Sigmoid colon (tissue), 7 donors: Measurements from ENCODE around the gene NIM1K. TPM values are rescaled to one million over a fixed set of nuclear protein-coding genes. Genes with fewer than 3 reads are reported as not detected.

Experiments used
- DNase-seq: peaks from one replicate; pipeline ENCODE4 v3.0.0-alpha.2; 2019
- H3K27ac ChIP-seq, 4 donors: fragments of 200-600 bp; sonication (generic); one replicate each; pipeline ENCODE4 v1.5.1; 2016 to 2019; ENCODE audit warnings: mild to moderate bottlenecking in 1 of 4
- H3K27me3 ChIP-seq, 3 donors: fragments of 200-600 bp; sonication (generic); one replicate each; pipeline ENCODE4 v1.5.1; 2019; ENCODE audit warnings: mild to moderate bottlenecking in 1 of 3
- H3K36me3 ChIP-seq, 4 donors: fragments of 200-600 bp; sonication (generic); one replicate each; pipeline ENCODE4 v1.5.1; 2016 to 2019
- H3K4me1 ChIP-seq, 4 donors: fragments of 200-600 bp; sonication (generic); one replicate each; pipeline ENCODE4 v1.5.1; 2017 to 2019
- H3K4me3 ChIP-seq, 4 donors: fragments of 200-600 bp; sonication (generic); one replicate each; pipeline ENCODE4 v1.5.1; 2017 to 2019; ENCODE audit warnings: mild to moderate bottlenecking in 2 of 4, moderate library complexity in 1 of 4
- H3K9me3 ChIP-seq, 4 donors: fragments of 200-600 bp in 3 of 4; sonication (generic) in 3 of 4; one replicate each; pipeline versions ENCODE4 v1.5.1 to v1.6.1; 2013 to 2019
- EP300 ChIP-seq, 4 donors: sonication (generic); formaldehyde crosslinking; IDR thresholded peaks; one replicate each; pipeline ENCODE4 v1.6.1; 2017; ENCODE audit warnings: antibody characterized with exemption in 4 of 4
- POLR2A ChIP-seq, 2 donors: fragments of 450-650 bp; IDR thresholded peaks; one replicate each; pipeline ENCODE4 v1.6.1; 2016; ENCODE audit warnings: antibody characterized with exemption in 2 of 2, mild to moderate bottlenecking in 2 of 2, moderate library complexity in 2 of 2
- POLR2AphosphoS5 ChIP-seq, 4 donors: sonication (generic); formaldehyde crosslinking; IDR thresholded peaks; one replicate each; pipeline ENCODE4 v1.6.1; 2017; ENCODE audit warnings: antibody characterized with exemption in 4 of 4
- WGBS, 2 donors: extraction: QIAGEN DNeasy Blood & Tissue Kit; methylation state at CpG; one replicate each; pipeline ENCODE4 v1.1.7; 2013; 5-methylcytosine and 5-hydroxymethylcytosine counted together
- intact Hi-C: fragments of 100-400 bp; cut with DNase I; formaldehyde crosslinking; loops from one replicate; pipeline ENCODE4 v1.15.1; 2023
- polyA plus RNA-seq, 3 donors: library from polyadenylated mRNA; stranded (reverse); fragments of 200-250 nt; gene quantifications; one replicate each; pipeline ENCODE4 v1.2.3, GENCODE V29; 2013
- total RNA-seq, 4 donors: library from RNA; depleted of rRNA; stranded (reverse); fragments of >200 nt; gene quantifications; one replicate each; pipeline ENCODE4 v1.1.0, GENCODE V29; 2016
- TF ChIP-seq, protein P1 (sequence below), 4 experiments: fragments of 450-650 bp in 3 of 4; fragments of 200-600 bp in 1 of 4; IDR thresholded peaks; one replicate each; pipeline ENCODE4 v1.5.1; 2016 to 2019; ENCODE audit warnings: antibody characterized with exemption in 4 of 4, mild to moderate bottlenecking in 3 of 4, moderate library complexity in 2 of 4
- donor health status: healthy with polysubstance abuse.
- donor health status: Bipolar disorder and iron deficiency.
- donor health status: healthy.

Gene NIM1K
- total and polyA plus RNA-seq, 7 donors, result 0.28 to 3.6 (median 0.68) TPM; not detected in 2

DNA sequence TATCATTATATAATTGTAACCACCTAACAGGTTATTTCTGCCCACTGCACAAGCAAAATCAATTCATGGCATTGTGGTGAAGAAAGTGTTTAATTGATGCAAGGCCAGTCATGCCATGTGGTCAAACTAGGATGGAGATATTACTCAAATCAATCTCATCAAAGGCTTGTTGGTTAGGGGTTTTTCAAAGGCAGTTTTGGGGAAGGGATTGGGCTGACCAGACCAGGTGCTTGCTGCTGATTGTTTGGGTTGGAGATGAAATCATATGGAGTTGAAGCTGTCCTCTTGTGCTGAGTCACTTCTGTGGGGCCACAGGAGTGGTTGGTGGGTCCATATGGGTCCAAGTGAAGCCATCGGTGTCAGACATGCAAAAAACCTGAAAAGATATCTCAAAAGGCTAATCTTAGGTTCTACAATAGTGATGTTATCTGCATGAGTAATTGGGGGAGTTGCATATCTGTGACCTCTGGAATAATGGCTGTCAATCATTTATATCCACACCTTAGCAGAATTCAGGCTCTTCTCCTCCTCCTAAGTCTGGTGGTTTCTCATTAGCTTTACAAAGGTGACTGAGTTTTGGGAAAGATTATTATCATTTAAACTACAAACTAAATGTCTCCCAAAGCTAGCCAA, 76.3 kb downstream of the NIM1K start:
- TF ChIP-seq POLR2A (IDR thresholded peaks at IDR 0.05) (no peak), POLR2AphosphoS5 (IDR thresholded peaks at IDR 0.05) (no peak), EP300 (IDR thresholded peaks at IDR 0.05) (no peak)
- TF ChIP-seq, protein P1, sequence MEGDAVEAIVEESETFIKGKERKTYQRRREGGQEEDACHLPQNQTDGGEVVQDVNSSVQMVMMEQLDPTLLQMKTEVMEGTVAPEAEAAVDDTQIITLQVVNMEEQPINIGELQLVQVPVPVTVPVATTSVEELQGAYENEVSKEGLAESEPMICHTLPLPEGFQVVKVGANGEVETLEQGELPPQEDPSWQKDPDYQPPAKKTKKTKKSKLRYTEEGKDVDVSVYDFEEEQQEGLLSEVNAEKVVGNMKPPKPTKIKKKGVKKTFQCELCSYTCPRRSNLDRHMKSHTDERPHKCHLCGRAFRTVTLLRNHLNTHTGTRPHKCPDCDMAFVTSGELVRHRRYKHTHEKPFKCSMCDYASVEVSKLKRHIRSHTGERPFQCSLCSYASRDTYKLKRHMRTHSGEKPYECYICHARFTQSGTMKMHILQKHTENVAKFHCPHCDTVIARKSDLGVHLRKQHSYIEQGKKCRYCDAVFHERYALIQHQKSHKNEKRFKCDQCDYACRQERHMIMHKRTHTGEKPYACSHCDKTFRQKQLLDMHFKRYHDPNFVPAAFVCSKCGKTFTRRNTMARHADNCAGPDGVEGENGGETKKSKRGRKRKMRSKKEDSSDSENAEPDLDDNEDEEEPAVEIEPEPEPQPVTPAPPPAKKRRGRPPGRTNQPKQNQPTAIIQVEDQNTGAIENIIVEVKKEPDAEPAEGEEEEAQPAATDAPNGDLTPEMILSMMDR (IDR thresholded peaks at IDR 0.05), result no peak
- Histone ChIP-seq H3K36me3 (no peaks in the 10 kb centered on the region), H3K9me3 (peaks cover 0 to 3% (median 0%) of the 10 kb centered on the region in 4 donors), H3K27me3 (no peaks in the 10 kb centered on the region), H3K27ac (no peak overlapping the region), H3K4me1 (no peaks in the 10 kb centered on the region), H3K4me3 (no peak overlapping the region)
- DNase-seq, result no peak
- intact Hi-C loops, result no loop called here
- WGBS, 2 donors, result 89 to 96% methylated on average over 1 of the region's 1 CpG

DNA sequence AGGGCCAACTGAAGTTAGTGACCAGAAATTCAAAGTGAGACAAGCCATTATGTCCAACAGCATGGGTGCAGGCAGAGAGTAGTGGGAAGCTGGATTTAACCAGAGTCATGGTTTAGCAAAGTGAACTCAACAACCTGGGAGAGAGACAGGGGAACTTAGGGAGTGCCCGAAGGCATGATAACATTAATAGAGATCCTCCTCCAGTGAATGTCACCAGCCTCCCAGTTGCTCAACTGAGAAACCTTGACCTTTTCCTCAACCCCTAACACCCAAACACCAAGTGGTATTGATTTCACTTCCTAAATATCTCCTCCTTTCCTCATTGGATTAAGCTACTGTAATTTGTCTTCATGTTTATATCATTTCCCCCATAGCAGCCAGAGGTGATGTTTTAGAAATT, 78.6 kb downstream of the NIM1K start:
- no peaks in the 10 kb centered on the region for H3K4me1 ChIP-seq
- no peaks in the 10 kb centered on the region for H3K27me3 ChIP-seq
- 83 to 91% methylated on average over 1 of the region's 1 CpG for WGBS, 2 donors
- intact Hi-C loops, result no loop called here
- no peak for DNase-seq
- H3K9me3 ChIP-seq, result peaks cover 0 to 3% (median 0%) of the 10 kb centered on the region in 4 donors
- H3K27ac ChIP-seq, result no peak overlapping the region
- H3K36me3 ChIP-seq, result no peaks in the 10 kb centered on the region
- TF ChIP-seq, protein P1 (IDR thresholded peaks at IDR 0.05), result no peak
- TF ChIP-seq POLR2AphosphoS5 (IDR thresholded peaks at IDR 0.05) (no peak), POLR2A (IDR thresholded peaks at IDR 0.05) (no peak), EP300 (IDR thresholded peaks at IDR 0.05) (no peak)
- no peak overlapping the region for H3K4me3 ChIP-seq

DNA sequence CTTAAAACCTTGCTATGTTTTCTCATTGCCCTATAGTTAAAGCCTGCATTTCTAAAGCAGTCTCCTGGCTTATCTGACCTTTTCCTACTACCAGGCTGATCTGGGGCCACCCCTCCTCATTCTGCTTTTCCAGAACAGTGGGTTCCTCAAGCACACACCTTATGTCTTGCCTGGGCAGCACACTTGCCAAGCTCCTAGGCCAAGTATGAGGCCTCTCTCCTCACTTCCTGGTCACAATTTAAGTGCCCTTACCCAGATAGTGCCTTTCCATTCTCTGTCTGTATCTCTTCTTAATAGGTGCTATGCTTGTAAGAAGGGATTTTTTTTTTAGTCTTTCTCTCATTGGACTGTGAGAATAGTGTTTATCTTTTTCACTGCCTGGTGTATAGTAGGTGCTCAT, 81.5 kb downstream of the NIM1K start:
- no peaks in the 10 kb centered on the region for H3K4me1 ChIP-seq
- TF ChIP-seq, protein P1 (IDR thresholded peaks at IDR 0.05), result no peak
- TF ChIP-seq EP300 (IDR thresholded peaks at IDR 0.05), result no peak
- no peak for TF ChIP-seq POLR2AphosphoS5 (IDR thresholded peaks at IDR 0.05)
- no peak for TF ChIP-seq POLR2A (IDR thresholded peaks at IDR 0.05)

DNA sequence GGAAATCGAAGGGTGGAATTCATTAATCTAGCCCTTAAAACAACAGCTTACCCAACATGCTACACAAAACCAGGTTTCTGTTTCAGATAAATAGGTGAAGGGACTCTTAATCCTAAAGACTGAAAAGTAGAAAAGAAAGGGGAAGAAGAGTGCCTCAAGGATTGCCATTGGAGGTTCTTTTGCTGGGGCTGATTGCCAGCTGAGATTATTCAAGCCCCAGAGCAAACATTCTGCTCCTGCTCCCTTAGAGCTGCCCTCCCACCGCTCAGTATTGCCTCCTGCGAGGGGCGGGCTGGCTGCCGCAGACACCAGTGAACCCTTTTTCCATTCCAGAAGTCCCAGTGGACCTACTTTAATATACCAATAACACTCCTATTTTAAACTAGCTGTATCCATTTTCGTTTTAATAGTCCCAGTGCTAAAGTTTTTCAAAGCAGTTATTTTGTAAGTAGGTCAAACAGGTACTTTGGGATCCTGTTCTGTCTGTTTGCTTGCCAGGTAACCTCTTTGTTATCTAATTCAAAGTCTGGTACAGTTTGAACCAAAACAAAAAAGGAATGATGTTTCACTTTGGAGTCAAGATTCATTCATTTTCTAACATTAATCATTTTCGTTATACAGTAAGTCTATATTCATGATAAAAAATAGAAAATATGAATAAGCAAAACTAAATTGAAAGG, 82.5 kb downstream of the NIM1K start:
- Histone ChIP-seq H3K4me3 (no peak overlapping the region), H3K9me3 (peaks cover 0 to 3% (median 0%) of the 10 kb centered on the region in 4 donors), H3K27me3 (no peaks in the 10 kb centered on the region), H3K4me1 (no peaks in the 10 kb centered on the region), H3K36me3 (no peaks in the 10 kb centered on the region), H3K27ac (no peak overlapping the region)
- no peak for TF ChIP-seq EP300 (IDR thresholded peaks at IDR 0.05)
- no peak for TF ChIP-seq POLR2AphosphoS5 (IDR thresholded peaks at IDR 0.05)
- no peak for TF ChIP-seq POLR2A (IDR thresholded peaks at IDR 0.05)
- TF ChIP-seq, protein P1 (IDR thresholded peaks at IDR 0.05), result no peak
- 57 to 64% methylated on average over 7 of the region's 7 CpGs for WGBS, 2 donors
- DNase-seq, result no peak
- intact Hi-C loops, result no loop called here

More for the DNA sequence above, 81.5 kb downstream of the NIM1K start:
- DNase-seq, result no peak
- Histone ChIP-seq H3K4me3 (no peak overlapping the region), H3K27me3 (no peaks in the 10 kb centered on the region), H3K27ac (no peak overlapping the region), H3K36me3 (no peaks in the 10 kb centered on the region), H3K9me3 (peaks cover 0 to 3% (median 0%) of the 10 kb centered on the region in 4 donors)
- intact Hi-C loops, result no loop called here
